T1000 (cell line): Measurements from ENCODE around the gene COPS9.

ENCODE experiments used
- DNase-seq: peaks from one replicate; lab custom pipeline; 2025; ENCODE audit warnings: mixed read lengths; lab: John Stamatoyannopoulos, UW

Gene COPS9

DNA sequence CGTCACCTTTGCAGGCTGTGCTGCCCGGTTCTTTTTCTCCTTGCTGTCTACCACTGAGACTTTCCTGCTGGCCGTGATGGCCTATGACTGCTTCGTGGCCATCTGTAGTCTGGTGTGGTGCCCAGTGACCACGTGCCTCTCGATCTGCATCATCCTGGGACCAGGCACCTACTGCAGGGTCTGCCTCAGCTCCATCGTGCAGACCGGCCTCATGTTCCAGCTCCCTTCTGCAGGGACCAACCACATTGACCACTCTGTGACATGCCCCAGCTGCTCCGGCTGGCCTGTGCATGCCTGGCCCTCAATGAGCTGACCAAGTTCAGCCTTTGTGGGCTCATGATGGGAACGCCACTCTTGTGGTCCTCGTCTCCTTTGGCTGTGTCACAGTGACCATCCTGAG is 26.7 kb downstream of the COPS9 start:
- no peak for DNase-seq

DNA sequence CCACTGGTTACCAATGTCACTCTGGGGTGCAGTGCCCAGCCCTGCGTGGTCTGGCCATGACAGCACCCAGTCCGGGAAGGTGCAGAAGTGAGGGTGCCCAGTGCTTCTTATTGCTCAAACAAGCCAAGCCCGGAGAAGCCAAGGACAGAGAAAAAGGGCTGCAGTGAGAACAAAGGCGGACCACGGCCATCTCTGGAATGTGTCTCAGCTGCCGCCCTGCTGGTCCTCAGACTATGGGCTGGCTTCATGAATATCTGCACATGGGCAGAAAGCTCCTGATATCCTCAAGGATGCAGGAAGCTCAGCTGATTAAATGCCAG is 28.7 kb downstream of the COPS9 start:
- no peak for DNase-seq

GRCh38 chr2:240106765-240107476 is 29.2 kb downstream of the COPS9 start:
- DNase-seq, result no peak

GRCh38 chr2:240105982-240106381 is 30.1 kb downstream of the COPS9 start:
- DNase-seq, result no peak

- no peak for DNase-seq
Observed at GRCh38 chr2:240103136-240103535, 33.0 kb downstream of the COPS9 start.

DNA sequence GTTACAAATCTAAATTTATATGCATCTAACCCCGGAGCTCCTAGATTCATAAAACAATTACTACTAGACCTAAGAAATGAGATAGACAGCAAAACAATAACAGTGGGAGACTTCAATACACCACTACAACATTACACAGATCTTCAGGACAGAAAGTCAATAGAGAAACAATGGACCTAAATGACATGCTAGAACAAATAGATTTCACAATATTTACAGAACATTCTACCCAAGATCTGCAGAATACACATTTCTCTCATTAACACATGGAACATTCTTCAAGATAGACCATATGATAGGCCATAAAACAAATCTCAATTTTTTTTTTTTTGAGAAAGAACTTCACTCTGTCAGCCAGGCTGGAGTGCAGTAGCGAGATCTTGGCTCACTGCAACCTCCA is 37.8 kb downstream of the COPS9 start:
- no peak for DNase-seq

GRCh38 chr2:240095556-240096523 is 40.3 kb downstream of the COPS9 start:
- DNase-seq, result no peak

DNA sequence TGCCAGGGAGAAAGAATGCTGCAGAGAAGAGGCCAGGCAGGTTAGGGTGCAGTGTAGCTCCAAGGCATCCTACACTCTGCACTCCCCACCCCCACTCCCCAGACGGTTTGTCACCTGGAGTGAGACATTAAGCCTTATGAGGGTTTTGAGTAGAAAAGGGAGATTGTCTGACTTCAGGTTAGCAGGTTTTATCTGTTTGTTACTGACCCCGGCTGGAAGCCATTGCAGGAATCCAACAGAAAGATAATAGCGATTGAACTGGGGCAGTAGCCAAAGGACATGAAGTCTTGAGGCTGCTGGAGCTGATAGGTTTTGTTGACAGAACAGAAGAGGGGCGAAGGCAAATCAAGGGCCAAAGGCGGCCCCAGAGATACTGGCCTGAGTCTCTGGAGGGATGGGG is 46.8 kb downstream of the COPS9 start:
- no peak for DNase-seq

GRCh38 chr2:240086563-240086962 is 49.5 kb downstream of the COPS9 start:
- DNase-seq, result no peak
